Ovary (tissue), 3 donors: Measurements from ENCODE around the gene MAML2.

ENCODE experiments used
- CTCF ChIP-seq, 3 donors: fragments of 450-650 bp in 2 of 3; fragments of 200-600 bp in 1 of 3; IDR thresholded peaks; one replicate each; pipeline versions ENCODE4 v1.5.1 to v1.8.0; 2016 to 2022; ENCODE audit warnings: antibody characterized with exemption in 3 of 3, mild to moderate bottlenecking in 1 of 3
- EP300 ChIP-seq: sonication (generic); formaldehyde crosslinking; IDR thresholded peaks from one replicate; pipeline ENCODE4 v1.6.1; 2017; ENCODE audit warnings: antibody characterized with exemption
- POLR2A ChIP-seq: fragments of 450-650 bp; IDR thresholded peaks from one replicate; pipeline ENCODE4 v1.6.1; 2017; ENCODE audit warnings: antibody characterized with exemption, mild to moderate bottlenecking, moderate library complexity
- donor health status: DM: no; HTN: no; CAD: no.

GRCh38 chr11:96052921-96053651 lies 289.9 kb downstream of the MAML2 start:
- TF ChIP-seq CTCF (IDR thresholded peaks at IDR 0.05), result no peak
- no peak for TF ChIP-seq EP300
- no peak for TF ChIP-seq POLR2A
